ENCODE measurements around the gene SMG6. TPM values are rescaled to one million over a fixed set of nuclear protein-coding genes. Genes with fewer than 3 reads are reported as not detected.

The SMG6 gene
- total and polyA plus RNA-seq, 8 donors: 17.0 to 102 (median 24.4) TPM

DNA sequence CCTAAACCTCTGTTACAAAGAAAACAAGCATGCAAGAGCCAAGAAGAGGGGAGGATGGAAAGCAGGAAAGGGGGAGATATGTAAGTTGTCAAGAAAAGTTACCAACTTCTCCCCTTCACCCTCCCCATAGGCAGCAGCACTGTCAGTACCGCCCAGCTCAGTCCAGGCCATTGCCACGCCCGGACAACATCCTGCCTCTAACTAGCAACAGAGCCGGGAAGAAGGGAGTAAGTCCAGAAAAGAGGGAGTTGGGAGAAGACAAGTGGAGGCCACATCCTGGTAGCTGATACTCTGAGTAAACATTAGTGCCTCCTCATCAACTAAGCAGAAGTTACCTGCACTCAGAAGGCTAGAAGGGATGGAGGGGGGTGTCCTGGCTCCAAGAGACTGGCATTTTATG lies 113.6 kb downstream of the SMG6 start:
- intact Hi-C loops (cut with DNase I; ENCODE audit: low total_unique reads): no loop called here
- 66 to 78% (median 69%) methylated on average over 4 of the region's 4 CpGs for WGBS, 5 donors
- peaks cover 6 to 54% (median 54%) of the 10 kb centered on the region in 4 donors for H3K36me3 ChIP-seq
- no peak overlapping the region for H3K4me3 ChIP-seq
- TF ChIP-seq POLR2AphosphoS5 (IDR thresholded peaks at IDR 0.05) (no peak), EP300 (IDR thresholded peaks at IDR 0.05) (no peak), POLR2A (IDR thresholded peaks at IDR 0.05) (no peak)
- TF ChIP-seq, protein P1, sequence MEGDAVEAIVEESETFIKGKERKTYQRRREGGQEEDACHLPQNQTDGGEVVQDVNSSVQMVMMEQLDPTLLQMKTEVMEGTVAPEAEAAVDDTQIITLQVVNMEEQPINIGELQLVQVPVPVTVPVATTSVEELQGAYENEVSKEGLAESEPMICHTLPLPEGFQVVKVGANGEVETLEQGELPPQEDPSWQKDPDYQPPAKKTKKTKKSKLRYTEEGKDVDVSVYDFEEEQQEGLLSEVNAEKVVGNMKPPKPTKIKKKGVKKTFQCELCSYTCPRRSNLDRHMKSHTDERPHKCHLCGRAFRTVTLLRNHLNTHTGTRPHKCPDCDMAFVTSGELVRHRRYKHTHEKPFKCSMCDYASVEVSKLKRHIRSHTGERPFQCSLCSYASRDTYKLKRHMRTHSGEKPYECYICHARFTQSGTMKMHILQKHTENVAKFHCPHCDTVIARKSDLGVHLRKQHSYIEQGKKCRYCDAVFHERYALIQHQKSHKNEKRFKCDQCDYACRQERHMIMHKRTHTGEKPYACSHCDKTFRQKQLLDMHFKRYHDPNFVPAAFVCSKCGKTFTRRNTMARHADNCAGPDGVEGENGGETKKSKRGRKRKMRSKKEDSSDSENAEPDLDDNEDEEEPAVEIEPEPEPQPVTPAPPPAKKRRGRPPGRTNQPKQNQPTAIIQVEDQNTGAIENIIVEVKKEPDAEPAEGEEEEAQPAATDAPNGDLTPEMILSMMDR (IDR thresholded peaks at IDR 0.05): no peak
- peaks cover 5 to 44% (median 28%) of the 10 kb centered on the region in 4 donors for H3K4me1 ChIP-seq
- H3K27me3 ChIP-seq: no peaks in the 10 kb centered on the region
- H3K27ac ChIP-seq: peak overlapping the region in 4 of 5 donors; percentile 24 to 54 (median 42)
- peak in 1 of 2 donors; percentile 30 for DNase-seq
- no peaks in the 10 kb centered on the region for H3K9me3 ChIP-seq

- Histone ChIP-seq H3K9me3 (no peaks in the 10 kb centered on the region), H3K4me1 (peaks cover 5 to 43% (median 26%) of the 10 kb centered on the region in 4 donors), H3K4me3 (no peak overlapping the region), H3K27ac (peak overlapping the region in 4 of 5 donors; percentile 24 to 54 (median 42)), H3K27me3 (no peaks in the 10 kb centered on the region), H3K36me3 (peaks cover 6 to 53% (median 48%) of the 10 kb centered on the region in 4 donors)
- intact Hi-C loops (cut with DNase I; ENCODE audit: low total_unique reads): no loop called here
- TF ChIP-seq POLR2A (IDR thresholded peaks at IDR 0.05) (no peak), POLR2AphosphoS5 (IDR thresholded peaks at IDR 0.05) (no peak), EP300 (IDR thresholded peaks at IDR 0.05) (no peak)
- TF ChIP-seq, protein P1 (IDR thresholded peaks at IDR 0.05): no peak
- peak in 1 of 2 donors; percentile 6 for DNase-seq
- 65 to 72% (median 68%) methylated on average over 8 of the region's 8 CpGs for WGBS, 5 donors
These were observed 114.5 kb downstream of the SMG6 start for GRCh38 chr17:2188971-2189630.

DNA sequence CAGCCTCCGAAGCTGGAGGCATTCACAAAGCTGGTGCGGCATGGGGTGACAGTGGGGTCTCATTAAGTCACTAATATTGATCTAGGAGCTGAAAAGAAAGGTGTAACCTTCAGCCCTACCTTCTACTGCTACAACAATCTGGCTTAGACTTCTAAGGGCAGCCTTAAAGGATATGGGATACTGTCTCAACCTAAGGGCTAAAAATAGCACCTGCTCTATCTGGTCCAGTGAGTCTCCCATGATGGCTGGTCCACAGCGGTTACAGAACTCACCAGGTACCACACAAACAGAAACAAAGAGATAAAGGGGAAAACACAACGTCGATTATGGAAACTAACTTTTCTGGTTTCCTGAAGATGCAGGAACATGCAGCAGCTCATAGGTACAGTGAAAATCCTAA lies 115.8 kb downstream of the SMG6 start:
- H3K4me3 ChIP-seq: no peak overlapping the region
- H3K27me3 ChIP-seq: no peaks in the 10 kb centered on the region
- whole genome bisulfite sequencing, 5 donors: 60 to 79% (median 68%) methylated on average over 5 of the region's 5 CpGs
- no peak overlapping the region for H3K27ac ChIP-seq
- no peak for DNase-seq
- no peaks in the 10 kb centered on the region for H3K9me3 ChIP-seq
- TF ChIP-seq EP300 (IDR thresholded peaks at IDR 0.05): no peak
- TF ChIP-seq, protein P1 (IDR thresholded peaks at IDR 0.05): no peak
- TF ChIP-seq POLR2A (IDR thresholded peaks at IDR 0.05): no peak
- TF ChIP-seq POLR2AphosphoS5 (IDR thresholded peaks at IDR 0.05): no peak
- H3K4me1 ChIP-seq: peaks cover 5 to 42% (median 28%) of the 10 kb centered on the region in 4 donors
- intact Hi-C loops (cut with DNase I; ENCODE audit: low total_unique reads): no loop called here
- H3K36me3 ChIP-seq: peaks cover 6 to 50% (median 42%) of the 10 kb centered on the region in 4 donors

GRCh38 chr17:2186937-2187336 lies 116.6 kb downstream of the SMG6 start:
- Histone ChIP-seq H3K9me3 (no peaks in the 10 kb centered on the region), H3K27me3 (no peaks in the 10 kb centered on the region), H3K27ac (no peak overlapping the region), H3K4me3 (no peak overlapping the region), H3K4me1 (peaks cover under 1 to 42% (median 29%) of the 10 kb centered on the region in 4 donors), H3K36me3 (peaks cover 6 to 52% (median 49%) of the 10 kb centered on the region in 4 donors)
- DNase-seq: no peak
- intact Hi-C loops (cut with DNase I; ENCODE audit: low total_unique reads): no loop called here
- no peak for TF ChIP-seq POLR2A (IDR thresholded peaks at IDR 0.05)
- TF ChIP-seq POLR2AphosphoS5 (IDR thresholded peaks at IDR 0.05): no peak
- no peak for TF ChIP-seq EP300 (IDR thresholded peaks at IDR 0.05)
- TF ChIP-seq, protein P1 (IDR thresholded peaks at IDR 0.05): no peak
- WGBS, 5 donors: 90 to 98% (median 96%) methylated on average over 4 of the region's 4 CpGs
